ENCODE results near the gene CUL1.

Gene CUL1

DNA sequence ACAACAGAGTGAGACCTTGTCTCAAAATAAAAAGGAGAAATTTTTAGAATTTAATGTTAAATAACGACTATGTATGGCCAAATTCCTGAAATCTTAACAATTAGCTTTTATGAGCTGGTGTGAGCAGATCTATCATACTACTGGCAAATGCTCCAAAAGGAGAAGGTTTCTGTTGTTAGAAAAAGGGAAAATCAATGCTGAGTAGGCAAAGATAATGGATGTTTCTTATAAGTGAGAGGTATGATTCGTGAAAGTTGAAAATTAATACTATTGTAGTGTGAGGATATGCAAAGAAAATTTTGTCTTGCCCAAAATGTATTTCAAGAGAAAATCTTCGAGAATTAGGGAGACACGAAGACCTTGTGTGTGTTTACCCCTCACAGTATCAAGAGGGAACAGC lies 40.8 kb upstream of the CUL1 start:
- H3K4me3 ChIP-seq (ENCODE audit: low read length), result no peak overlapping the region
- no peak overlapping the region for H3K4me2 ChIP-seq (ENCODE audit: low read length)
- H3K27ac ChIP-seq (ENCODE audit: low read depth, low read length), result no peak overlapping the region
- no peak for TF ChIP-seq EZH2phosphoT487 (IDR thresholded peaks at IDR 0.05; ENCODE audit: borderline replicate concordance, low read length)
- TF ChIP-seq, protein P1, sequence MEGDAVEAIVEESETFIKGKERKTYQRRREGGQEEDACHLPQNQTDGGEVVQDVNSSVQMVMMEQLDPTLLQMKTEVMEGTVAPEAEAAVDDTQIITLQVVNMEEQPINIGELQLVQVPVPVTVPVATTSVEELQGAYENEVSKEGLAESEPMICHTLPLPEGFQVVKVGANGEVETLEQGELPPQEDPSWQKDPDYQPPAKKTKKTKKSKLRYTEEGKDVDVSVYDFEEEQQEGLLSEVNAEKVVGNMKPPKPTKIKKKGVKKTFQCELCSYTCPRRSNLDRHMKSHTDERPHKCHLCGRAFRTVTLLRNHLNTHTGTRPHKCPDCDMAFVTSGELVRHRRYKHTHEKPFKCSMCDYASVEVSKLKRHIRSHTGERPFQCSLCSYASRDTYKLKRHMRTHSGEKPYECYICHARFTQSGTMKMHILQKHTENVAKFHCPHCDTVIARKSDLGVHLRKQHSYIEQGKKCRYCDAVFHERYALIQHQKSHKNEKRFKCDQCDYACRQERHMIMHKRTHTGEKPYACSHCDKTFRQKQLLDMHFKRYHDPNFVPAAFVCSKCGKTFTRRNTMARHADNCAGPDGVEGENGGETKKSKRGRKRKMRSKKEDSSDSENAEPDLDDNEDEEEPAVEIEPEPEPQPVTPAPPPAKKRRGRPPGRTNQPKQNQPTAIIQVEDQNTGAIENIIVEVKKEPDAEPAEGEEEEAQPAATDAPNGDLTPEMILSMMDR (IDR thresholded peaks at IDR 0.05; ENCODE audit: low read depth, low read length, poor library complexity, severe bottlenecking), result no peak
- H4K20me1 ChIP-seq (ENCODE audit: control insufficient read depth, insufficient read depth, low read depth, low read length), result no peaks in the 10 kb centered on the region
- H3K9me2 ChIP-seq (replicated peaks; ENCODE audit: control insufficient read depth, low read length), result no peaks in the 10 kb centered on the region
- H3K9me3 ChIP-seq (ENCODE audit: control insufficient read depth, insufficient read depth, low read length), result no peaks in the 10 kb centered on the region
- no peaks in the 10 kb centered on the region for H3F3A ChIP-seq (ENCODE audit: control insufficient read depth, insufficient read depth)
- H3K27me3 ChIP-seq (ENCODE audit: control insufficient read depth, low read length), result peaks cover 3% of the 10 kb centered on the region; the same call in 1 of the 2 replicates
- H3K36me3 ChIP-seq (ENCODE audit: control insufficient read depth, low read length), result no peaks in the 10 kb centered on the region
- no peaks in the 10 kb centered on the region for H3K79me2 ChIP-seq (ENCODE audit: control insufficient read depth, low read length)
- H3K4me1 ChIP-seq (ENCODE audit: control insufficient read depth, low read length), result no peaks in the 10 kb centered on the region

DNA sequence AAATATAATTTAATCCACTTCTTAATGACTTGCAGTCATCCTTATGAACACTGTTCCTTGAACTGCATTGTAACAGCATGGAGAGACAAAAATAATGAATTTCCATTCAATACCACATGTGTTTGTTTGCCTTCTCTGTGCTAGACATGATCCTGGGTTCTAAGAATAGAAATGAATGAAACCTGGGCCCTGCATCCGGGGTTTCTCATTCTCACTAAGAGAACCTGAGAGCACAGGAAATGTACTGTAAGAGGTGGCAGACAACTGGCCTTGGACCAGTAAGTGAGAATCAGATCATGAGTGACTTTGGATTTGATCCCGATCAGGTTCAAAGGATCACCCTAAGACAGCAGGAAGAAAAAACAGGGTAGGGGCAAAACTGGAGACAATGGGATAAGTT lies 37.2 kb upstream of the CUL1 start:
- Histone ChIP-seq H3K4me2 (ENCODE audit: low read length) (no peak overlapping the region), H3K4me3 (ENCODE audit: low read length) (no peak overlapping the region), H3K79me2 (ENCODE audit: control insufficient read depth, low read length) (no peaks in the 10 kb centered on the region), H3K9me3 (ENCODE audit: control insufficient read depth, insufficient read depth, low read length) (no peaks in the 10 kb centered on the region), H3K9me2 (replicated peaks; ENCODE audit: control insufficient read depth, low read length) (no peaks in the 10 kb centered on the region), H3K27ac (ENCODE audit: low read depth, low read length) (no peak overlapping the region), H3K4me1 (ENCODE audit: control insufficient read depth, low read length) (no peaks in the 10 kb centered on the region), H4K20me1 (ENCODE audit: control insufficient read depth, insufficient read depth, low read depth, low read length) (no peaks in the 10 kb centered on the region), H3K27me3 (ENCODE audit: control insufficient read depth, low read length) (peaks cover 7% of the 10 kb centered on the region; the same call in 1 of the 2 replicates), H3K36me3 (ENCODE audit: control insufficient read depth, low read length) (no peaks in the 10 kb centered on the region), H3F3A (ENCODE audit: control insufficient read depth, insufficient read depth) (no peaks in the 10 kb centered on the region)
- no peak for TF ChIP-seq EZH2phosphoT487 (IDR thresholded peaks at IDR 0.05; ENCODE audit: borderline replicate concordance, low read length)
- TF ChIP-seq, protein P1 (IDR thresholded peaks at IDR 0.05; ENCODE audit: low read depth, low read length, poor library complexity, severe bottlenecking), result no peak

DNA sequence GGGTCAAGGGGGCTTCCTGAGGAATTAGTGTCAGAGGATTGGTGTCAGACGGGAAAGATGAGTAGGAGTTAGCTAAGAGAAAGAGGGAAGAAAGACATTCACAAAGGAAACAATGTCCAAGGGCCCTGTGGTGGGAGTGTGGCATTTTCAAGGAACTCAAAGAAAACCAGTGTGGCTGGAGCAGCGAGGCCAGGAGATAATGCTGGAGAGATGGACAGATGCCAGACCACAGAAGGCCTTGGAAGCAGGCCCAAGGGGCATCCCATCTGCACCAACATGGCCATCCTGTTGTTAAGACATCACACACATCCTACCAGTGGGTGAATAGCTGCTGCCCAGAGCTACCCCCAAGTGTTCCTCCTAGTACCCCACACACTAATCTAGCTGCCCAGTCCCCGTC lies 36.1 kb upstream of the CUL1 start:
- no peaks in the 10 kb centered on the region for H3F3A ChIP-seq (ENCODE audit: control insufficient read depth, insufficient read depth)
- H4K20me1 ChIP-seq (ENCODE audit: control insufficient read depth, insufficient read depth, low read depth, low read length), result no peaks in the 10 kb centered on the region
- no peak for TF ChIP-seq EZH2phosphoT487 (IDR thresholded peaks at IDR 0.05; ENCODE audit: borderline replicate concordance, low read length)
- TF ChIP-seq, protein P1 (IDR thresholded peaks at IDR 0.05; ENCODE audit: low read depth, low read length, poor library complexity, severe bottlenecking), result no peak
- no peaks in the 10 kb centered on the region for H3K9me3 ChIP-seq (ENCODE audit: control insufficient read depth, insufficient read depth, low read length)
- no peaks in the 10 kb centered on the region for H3K36me3 ChIP-seq (ENCODE audit: control insufficient read depth, low read length)
- H3K4me3 ChIP-seq (ENCODE audit: low read length), result no peak overlapping the region
- no peaks in the 10 kb centered on the region for H3K4me1 ChIP-seq (ENCODE audit: control insufficient read depth, low read length)
- H3K9me2 ChIP-seq (replicated peaks; ENCODE audit: control insufficient read depth, low read length), result no peaks in the 10 kb centered on the region
- H3K79me2 ChIP-seq (ENCODE audit: control insufficient read depth, low read length), result no peaks in the 10 kb centered on the region
- no peak overlapping the region for H3K27ac ChIP-seq (ENCODE audit: low read depth, low read length)
- H3K27me3 ChIP-seq (ENCODE audit: control insufficient read depth, low read length), result peaks cover 11% of the 10 kb centered on the region; the same call in 1 of the 2 replicates
- H3K4me2 ChIP-seq (ENCODE audit: low read length), result no peak overlapping the region
